ENCODE results near the gene MAGI1.

DNA sequence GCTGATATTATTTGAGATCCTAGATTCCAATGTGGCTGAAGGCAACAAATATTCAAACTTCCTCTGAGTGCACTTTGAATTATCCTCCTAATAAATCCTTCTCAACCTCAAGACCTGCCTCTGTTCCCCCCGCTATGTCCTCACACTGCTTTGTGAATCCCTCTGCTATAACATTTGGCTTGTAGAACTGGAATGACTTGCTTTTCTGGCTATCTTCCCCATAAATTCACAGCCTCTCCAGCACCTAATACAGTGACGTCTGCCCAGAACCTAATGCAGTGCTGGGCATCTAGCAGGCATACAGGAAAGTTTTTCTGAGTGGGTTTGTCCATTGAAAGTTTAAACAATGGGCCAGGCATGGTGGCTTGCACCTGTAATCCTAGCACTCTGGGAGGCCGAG, 707.0 kb downstream of the MAGI1 start:
- no peak for TF ChIP-seq EZH2phosphoT487 (conservative IDR thresholded peaks at IDR 0.05; ENCODE audit: low read length)
- TF ChIP-seq, protein P1, sequence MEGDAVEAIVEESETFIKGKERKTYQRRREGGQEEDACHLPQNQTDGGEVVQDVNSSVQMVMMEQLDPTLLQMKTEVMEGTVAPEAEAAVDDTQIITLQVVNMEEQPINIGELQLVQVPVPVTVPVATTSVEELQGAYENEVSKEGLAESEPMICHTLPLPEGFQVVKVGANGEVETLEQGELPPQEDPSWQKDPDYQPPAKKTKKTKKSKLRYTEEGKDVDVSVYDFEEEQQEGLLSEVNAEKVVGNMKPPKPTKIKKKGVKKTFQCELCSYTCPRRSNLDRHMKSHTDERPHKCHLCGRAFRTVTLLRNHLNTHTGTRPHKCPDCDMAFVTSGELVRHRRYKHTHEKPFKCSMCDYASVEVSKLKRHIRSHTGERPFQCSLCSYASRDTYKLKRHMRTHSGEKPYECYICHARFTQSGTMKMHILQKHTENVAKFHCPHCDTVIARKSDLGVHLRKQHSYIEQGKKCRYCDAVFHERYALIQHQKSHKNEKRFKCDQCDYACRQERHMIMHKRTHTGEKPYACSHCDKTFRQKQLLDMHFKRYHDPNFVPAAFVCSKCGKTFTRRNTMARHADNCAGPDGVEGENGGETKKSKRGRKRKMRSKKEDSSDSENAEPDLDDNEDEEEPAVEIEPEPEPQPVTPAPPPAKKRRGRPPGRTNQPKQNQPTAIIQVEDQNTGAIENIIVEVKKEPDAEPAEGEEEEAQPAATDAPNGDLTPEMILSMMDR (IDR thresholded peaks at IDR 0.05; ENCODE audit: insufficient read depth, low read length, poor library complexity, severe bottlenecking): no peak
